ENCODE results near the gene MINDY4. TPM values are rescaled to one million over a fixed set of nuclear protein-coding genes. Genes with fewer than 3 reads are reported as not detected.

The MINDY4 gene
- total RNA-seq, 4 donors from 2014 or later: 4.6 to 14.1 (median 6.8) TPM

DNA sequence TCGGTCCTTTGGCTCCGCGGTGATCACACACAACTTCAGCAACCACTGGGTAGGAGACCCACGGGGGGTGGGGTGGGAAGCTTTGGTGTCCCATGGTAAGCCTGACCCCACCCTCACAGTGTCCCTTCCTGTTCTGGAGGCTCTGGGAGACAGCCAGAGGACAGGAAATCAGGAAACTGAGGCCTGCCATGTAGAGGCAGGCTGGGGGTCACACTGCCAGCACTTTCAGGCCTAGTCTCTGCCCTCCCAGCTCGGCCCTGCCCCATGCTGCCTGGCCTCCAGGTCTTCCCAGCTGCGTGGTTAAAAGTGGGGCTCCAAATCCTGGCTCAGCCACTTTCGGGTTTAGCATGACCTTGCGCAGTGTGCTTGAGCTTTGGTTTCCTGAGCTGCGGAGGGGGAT is 151.4 kb downstream of the MINDY4 start:
- Histone ChIP-seq H3K4me1 (peaks cover 4 to 20% (median 12%) of the 10 kb centered on the region in 4 donors), H3K36me3 (no peaks in the 10 kb centered on the region), H3K27ac (no peak overlapping the region), H3K4me3 (no peak overlapping the region), H3K27me3 (no peaks in the 10 kb centered on the region), H3K9me3 (peaks cover 0 to 3% of the 10 kb centered on the region in 2 donors)
- 84% methylated on average over 8 of the region's 9 CpGs; no CpG with 5 or more reads in 1 of the 2 donors for WGBS, 2 donors (ENCODE audit: low coverage in 1 of 2)
- intact Hi-C loops (cut with DNase I; ENCODE audit: low total_unique reads) (no loop called here), in situ Hi-C loops (cut with MboI; ENCODE audit: low pct_ligation_motif_present in 1 of 4, low pct_unique_long_range_greater_than_20kb in 1 of 4, low sequenced_read_pairs in 3 of 4) (no loop called here)
- DNase-seq: peak; percentile 5
- TF ChIP-seq POLR2AphosphoS5 (IDR thresholded peaks at IDR 0.05) (no peak), EP300 (IDR thresholded peaks at IDR 0.05; ENCODE audit: low read depth) (no peak), POLR2A (IDR thresholded peaks at IDR 0.05) (no peak)
- TF ChIP-seq, protein P1, sequence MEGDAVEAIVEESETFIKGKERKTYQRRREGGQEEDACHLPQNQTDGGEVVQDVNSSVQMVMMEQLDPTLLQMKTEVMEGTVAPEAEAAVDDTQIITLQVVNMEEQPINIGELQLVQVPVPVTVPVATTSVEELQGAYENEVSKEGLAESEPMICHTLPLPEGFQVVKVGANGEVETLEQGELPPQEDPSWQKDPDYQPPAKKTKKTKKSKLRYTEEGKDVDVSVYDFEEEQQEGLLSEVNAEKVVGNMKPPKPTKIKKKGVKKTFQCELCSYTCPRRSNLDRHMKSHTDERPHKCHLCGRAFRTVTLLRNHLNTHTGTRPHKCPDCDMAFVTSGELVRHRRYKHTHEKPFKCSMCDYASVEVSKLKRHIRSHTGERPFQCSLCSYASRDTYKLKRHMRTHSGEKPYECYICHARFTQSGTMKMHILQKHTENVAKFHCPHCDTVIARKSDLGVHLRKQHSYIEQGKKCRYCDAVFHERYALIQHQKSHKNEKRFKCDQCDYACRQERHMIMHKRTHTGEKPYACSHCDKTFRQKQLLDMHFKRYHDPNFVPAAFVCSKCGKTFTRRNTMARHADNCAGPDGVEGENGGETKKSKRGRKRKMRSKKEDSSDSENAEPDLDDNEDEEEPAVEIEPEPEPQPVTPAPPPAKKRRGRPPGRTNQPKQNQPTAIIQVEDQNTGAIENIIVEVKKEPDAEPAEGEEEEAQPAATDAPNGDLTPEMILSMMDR (IDR thresholded peaks at IDR 0.05): no peak

DNA sequence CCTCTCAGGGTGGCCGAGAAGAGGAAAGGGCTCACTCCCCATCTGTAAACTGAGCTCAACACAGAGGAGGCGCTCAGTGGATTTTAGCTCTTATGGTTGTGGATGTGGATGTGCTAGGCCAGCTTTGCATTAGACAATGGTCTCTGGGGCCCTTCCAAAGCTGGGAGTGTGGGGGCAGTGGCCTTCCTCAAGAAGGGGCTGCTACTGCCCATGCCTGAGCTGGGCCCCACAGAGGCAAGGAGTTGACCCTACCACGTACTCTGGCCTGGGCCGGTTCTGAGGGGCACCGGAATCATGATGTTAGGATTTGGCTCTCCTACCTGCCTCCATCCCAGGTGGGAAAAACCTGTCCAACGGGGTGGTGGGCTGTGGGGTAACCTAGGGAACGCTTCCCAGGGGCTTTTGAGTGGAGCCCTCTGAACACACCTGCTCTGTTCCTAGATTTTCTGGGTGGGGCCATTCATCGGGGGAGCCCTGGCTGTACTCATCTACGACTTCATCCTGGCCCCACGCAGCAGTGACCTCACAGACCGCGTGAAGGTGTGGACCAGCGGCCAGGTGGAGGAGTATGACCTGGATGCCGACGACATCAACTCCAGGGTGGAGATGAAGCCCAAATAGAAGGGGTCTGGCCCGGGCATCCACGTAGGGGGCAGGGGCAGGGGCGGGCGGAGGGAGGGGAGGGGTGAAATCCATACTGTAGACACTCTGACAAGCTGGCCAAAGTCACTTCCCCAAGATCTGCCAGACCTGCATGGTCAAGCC is 152.0 kb downstream of the MINDY4 start:
- H3K36me3 ChIP-seq: no peaks in the 10 kb centered on the region
- no peak overlapping the region for H3K27ac ChIP-seq
- TF ChIP-seq, protein P1 (IDR thresholded peaks at IDR 0.05): no peak
- TF ChIP-seq EP300 (IDR thresholded peaks at IDR 0.05; ENCODE audit: low read depth) (no peak), POLR2AphosphoS5 (IDR thresholded peaks at IDR 0.05) (no peak), POLR2A (IDR thresholded peaks at IDR 0.05) (no peak)

DNA sequence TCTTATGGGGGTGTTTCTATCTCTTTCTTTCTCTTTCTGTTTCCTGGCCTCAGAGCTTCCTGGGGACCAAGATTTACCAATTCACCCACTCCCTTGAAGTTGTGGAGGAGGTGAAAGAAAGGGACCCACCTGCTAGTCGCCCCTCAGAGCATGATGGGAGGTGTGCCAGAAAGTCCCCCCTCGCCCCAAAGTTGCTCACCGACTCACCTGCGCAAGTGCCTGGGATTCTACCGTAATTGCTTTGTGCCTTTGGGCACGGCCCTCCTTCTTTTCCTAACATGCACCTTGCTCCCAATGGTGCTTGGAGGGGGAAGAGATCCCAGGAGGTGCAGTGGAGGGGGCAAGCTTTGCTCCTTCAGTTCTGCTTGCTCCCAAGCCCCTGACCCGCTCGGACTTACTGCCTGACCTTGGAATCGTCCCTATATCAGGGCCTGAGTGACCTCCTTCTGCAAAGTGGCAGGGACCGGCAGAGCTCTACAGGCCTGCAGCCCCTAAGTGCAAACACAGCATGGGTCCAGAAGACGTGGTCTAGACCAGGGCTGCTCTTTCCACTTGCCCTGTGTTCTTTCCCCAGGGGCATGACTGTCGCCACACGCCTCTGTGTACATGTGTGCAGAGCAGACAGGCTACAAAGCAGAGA is 152.7 kb downstream of the MINDY4 start:
- peaks cover 4 to 20% (median 12%) of the 10 kb centered on the region in 4 donors for H3K4me1 ChIP-seq
- TF ChIP-seq POLR2AphosphoS5 (IDR thresholded peaks at IDR 0.05) (no peak), POLR2A (IDR thresholded peaks at IDR 0.05) (no peak), EP300 (IDR thresholded peaks at IDR 0.05; ENCODE audit: low read depth) (no peak)
- TF ChIP-seq, protein P1 (IDR thresholded peaks at IDR 0.05): no peak
- DNase-seq: peak; percentile 3
- 86% methylated on average over 13 of the region's 13 CpGs; no CpG with 5 or more reads in 1 of the 2 donors for WGBS, 2 donors (ENCODE audit: low coverage in 1 of 2)
- intact Hi-C loops (cut with DNase I; ENCODE audit: low total_unique reads) (no loop called here), in situ Hi-C loops (cut with MboI; ENCODE audit: low pct_ligation_motif_present in 1 of 4, low pct_unique_long_range_greater_than_20kb in 1 of 4, low sequenced_read_pairs in 3 of 4) (no loop called here)
- peaks cover 0 to 3% of the 10 kb centered on the region in 2 donors for H3K9me3 ChIP-seq
- H3K4me3 ChIP-seq: no peak overlapping the region
- H3K27me3 ChIP-seq: no peaks in the 10 kb centered on the region
- H3K36me3 ChIP-seq: no peaks in the 10 kb centered on the region
- no peak overlapping the region for H3K27ac ChIP-seq

More for the DNA sequence above, 152.0 kb downstream of the MINDY4 start:
- 91% methylated on average over 18 of the region's 19 CpGs; no CpG with 5 or more reads in 1 of the 2 donors for WGBS, 2 donors (ENCODE audit: low coverage in 1 of 2)
- in situ Hi-C loops (cut with MboI; ENCODE audit: low pct_ligation_motif_present in 1 of 4, low pct_unique_long_range_greater_than_20kb in 1 of 4, low sequenced_read_pairs in 3 of 4): no loop called here
- Histone ChIP-seq H3K4me1 (peaks cover 4 to 20% (median 12%) of the 10 kb centered on the region in 4 donors), H3K9me3 (peaks cover 0 to 3% of the 10 kb centered on the region in 2 donors), H3K4me3 (no peak overlapping the region), H3K27me3 (no peaks in the 10 kb centered on the region)
- intact Hi-C loops (cut with DNase I; ENCODE audit: low total_unique reads): no loop called here
- DNase-seq: peak; percentile 6

DNA sequence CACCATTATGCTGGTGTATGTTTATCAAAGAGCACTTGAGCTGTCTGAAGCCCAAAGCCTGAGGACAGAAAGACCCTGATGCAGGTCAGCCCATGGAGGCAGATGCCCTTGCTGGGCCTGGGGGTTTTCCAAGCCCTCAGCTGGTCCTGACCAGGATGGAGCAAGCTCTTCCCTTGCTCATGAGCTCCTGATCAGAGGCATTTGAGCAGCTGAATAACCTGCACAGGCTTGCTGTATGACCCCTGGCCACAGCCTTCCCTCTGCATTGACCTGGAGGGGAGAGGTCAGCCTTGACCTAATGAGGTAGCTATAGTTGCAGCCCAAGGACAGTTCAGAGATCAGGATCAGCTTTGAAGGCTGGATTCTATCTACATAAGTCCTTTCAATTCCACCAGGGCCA is 153.4 kb downstream of the MINDY4 start:
- no peaks in the 10 kb centered on the region for H3K36me3 ChIP-seq
- in situ Hi-C loops (cut with MboI; ENCODE audit: low pct_ligation_motif_present in 1 of 4, low pct_unique_long_range_greater_than_20kb in 1 of 4, low sequenced_read_pairs in 3 of 4): no loop called here
- TF ChIP-seq POLR2A (IDR thresholded peaks at IDR 0.05) (no peak), POLR2AphosphoS5 (IDR thresholded peaks at IDR 0.05) (no peak), EP300 (IDR thresholded peaks at IDR 0.05; ENCODE audit: low read depth) (no peak)
- TF ChIP-seq, protein P1 (IDR thresholded peaks at IDR 0.05): no peak
- H3K4me3 ChIP-seq: no peak overlapping the region
- peak; percentile 4 for DNase-seq
- intact Hi-C loops (cut with DNase I; ENCODE audit: low total_unique reads): no loop called here
- H3K27ac ChIP-seq: no peak overlapping the region
- H3K4me1 ChIP-seq: peaks cover 4 to 20% (median 12%) of the 10 kb centered on the region in 4 donors
- H3K9me3 ChIP-seq: peaks cover 0 to 3% of the 10 kb centered on the region in 2 donors
- H3K27me3 ChIP-seq: no peaks in the 10 kb centered on the region

Measured in transverse colon (tissue), 4 donors.